ENCODE measurements around the gene ANO2. TPM values are rescaled to one million over a fixed set of nuclear protein-coding genes. Genes with fewer than 3 reads are reported as not detected.

ANO2 gene
- total RNA-seq, 1 donor from 2014 or later = 20.1 TPM

DNA sequence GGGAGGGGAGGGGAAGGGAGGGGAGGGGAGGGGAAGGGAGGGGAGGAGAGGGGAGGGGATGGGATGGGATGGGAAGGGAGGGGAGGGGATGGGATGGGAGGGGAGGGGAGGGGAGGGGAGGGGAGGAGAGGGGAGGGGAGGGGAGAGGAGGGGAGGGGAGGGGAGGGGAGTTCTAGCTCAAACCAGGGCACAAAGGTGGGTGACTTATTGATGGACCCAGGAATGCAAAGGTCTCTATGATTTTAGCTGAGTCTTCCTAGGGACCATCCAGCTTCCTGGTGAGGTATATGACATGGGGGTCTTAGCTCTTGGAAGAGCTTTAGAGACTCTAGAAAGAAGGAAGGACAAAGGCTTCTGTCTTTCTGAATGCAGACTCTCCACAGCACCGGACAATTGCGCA, 42.3 kb downstream of the ANO2 start:
- no peak overlapping the region for H3K27ac ChIP-seq
- no peaks in the 10 kb centered on the region for H3K9me3 ChIP-seq
- no peak overlapping the region for H3K4me3 ChIP-seq
- TF ChIP-seq, protein P1, sequence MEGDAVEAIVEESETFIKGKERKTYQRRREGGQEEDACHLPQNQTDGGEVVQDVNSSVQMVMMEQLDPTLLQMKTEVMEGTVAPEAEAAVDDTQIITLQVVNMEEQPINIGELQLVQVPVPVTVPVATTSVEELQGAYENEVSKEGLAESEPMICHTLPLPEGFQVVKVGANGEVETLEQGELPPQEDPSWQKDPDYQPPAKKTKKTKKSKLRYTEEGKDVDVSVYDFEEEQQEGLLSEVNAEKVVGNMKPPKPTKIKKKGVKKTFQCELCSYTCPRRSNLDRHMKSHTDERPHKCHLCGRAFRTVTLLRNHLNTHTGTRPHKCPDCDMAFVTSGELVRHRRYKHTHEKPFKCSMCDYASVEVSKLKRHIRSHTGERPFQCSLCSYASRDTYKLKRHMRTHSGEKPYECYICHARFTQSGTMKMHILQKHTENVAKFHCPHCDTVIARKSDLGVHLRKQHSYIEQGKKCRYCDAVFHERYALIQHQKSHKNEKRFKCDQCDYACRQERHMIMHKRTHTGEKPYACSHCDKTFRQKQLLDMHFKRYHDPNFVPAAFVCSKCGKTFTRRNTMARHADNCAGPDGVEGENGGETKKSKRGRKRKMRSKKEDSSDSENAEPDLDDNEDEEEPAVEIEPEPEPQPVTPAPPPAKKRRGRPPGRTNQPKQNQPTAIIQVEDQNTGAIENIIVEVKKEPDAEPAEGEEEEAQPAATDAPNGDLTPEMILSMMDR (IDR thresholded peaks at IDR 0.05) = no peak
- no peaks in the 10 kb centered on the region for H3K36me3 ChIP-seq
- H3K4me1 ChIP-seq = no peaks in the 10 kb centered on the region
- intact Hi-C loops (cut with DNase I) = no loop called here
- no peak for DNase-seq (ENCODE audit: low spot score in 2 of 2)
- no peaks in the 10 kb centered on the region for H3K27me3 ChIP-seq

- Histone ChIP-seq H3K36me3 (no peaks in the 10 kb centered on the region), H3K4me1 (no peaks in the 10 kb centered on the region), H3K27me3 (no peaks in the 10 kb centered on the region), H3K4me3 (no peak overlapping the region), H3K9me3 (no peaks in the 10 kb centered on the region), H3K27ac (no peak overlapping the region)
- intact Hi-C loops (cut with DNase I) = no loop called here
- TF ChIP-seq, protein P1 (IDR thresholded peaks at IDR 0.05) = no peak
- DNase-seq (ENCODE audit: low spot score in 2 of 2) = no peak
Measured at GRCh38 chr12:5901416-5901815, 43.6 kb downstream of the ANO2 start.

DNA sequence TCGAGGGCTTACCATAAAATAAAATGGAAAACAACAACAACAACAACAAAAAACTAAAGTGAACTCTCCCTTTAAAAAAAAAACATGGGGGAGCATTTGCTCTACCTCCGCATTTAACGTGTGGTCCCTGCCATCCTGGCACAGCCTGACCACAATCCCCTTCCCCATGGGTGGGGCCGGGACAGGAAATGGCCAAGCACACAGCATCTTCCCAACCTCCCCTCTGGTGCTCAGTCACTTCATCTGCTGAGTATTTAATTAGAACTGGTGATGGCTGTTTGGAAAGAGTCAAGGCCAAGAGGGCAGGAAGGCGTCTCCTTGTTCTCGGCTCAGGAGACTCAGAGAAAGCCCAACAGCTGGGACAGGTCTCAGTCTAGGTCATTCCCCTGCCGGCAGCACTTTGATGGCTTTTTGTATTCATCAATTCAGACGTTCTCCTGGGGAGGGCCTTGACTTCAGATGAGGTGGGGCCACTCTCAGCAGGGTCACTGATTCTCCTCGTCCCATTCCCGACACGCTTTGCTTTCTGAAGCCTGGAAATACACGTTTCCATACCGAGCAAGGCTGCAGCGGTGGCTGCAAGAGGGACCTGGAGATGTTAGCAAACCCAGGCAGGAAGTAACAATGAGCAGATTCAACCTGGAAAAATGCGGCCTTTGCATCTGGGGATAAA, 44.4 kb downstream of the ANO2 start:
- TF ChIP-seq, protein P1 (IDR thresholded peaks at IDR 0.05) = no peak
- Histone ChIP-seq H3K36me3 (no peaks in the 10 kb centered on the region), H3K27me3 (no peaks in the 10 kb centered on the region), H3K27ac (no peak overlapping the region), H3K4me1 (no peaks in the 10 kb centered on the region), H3K9me3 (no peaks in the 10 kb centered on the region), H3K4me3 (no peak overlapping the region)
- intact Hi-C loops (cut with DNase I) = no loop called here
- DNase-seq (ENCODE audit: low spot score in 2 of 2) = no peak

GRCh38 chr12:5900076-5900475, 45.0 kb downstream of the ANO2 start:
- intact Hi-C loops (cut with DNase I) = no loop called here
- H3K4me1 ChIP-seq = no peaks in the 10 kb centered on the region
- no peak for DNase-seq (ENCODE audit: low spot score in 2 of 2)
- H3K36me3 ChIP-seq = no peaks in the 10 kb centered on the region
- H3K27ac ChIP-seq = no peak overlapping the region
- no peak overlapping the region for H3K4me3 ChIP-seq
- no peaks in the 10 kb centered on the region for H3K27me3 ChIP-seq
- TF ChIP-seq, protein P1 (IDR thresholded peaks at IDR 0.05) = no peak
- no peaks in the 10 kb centered on the region for H3K9me3 ChIP-seq

DNA sequence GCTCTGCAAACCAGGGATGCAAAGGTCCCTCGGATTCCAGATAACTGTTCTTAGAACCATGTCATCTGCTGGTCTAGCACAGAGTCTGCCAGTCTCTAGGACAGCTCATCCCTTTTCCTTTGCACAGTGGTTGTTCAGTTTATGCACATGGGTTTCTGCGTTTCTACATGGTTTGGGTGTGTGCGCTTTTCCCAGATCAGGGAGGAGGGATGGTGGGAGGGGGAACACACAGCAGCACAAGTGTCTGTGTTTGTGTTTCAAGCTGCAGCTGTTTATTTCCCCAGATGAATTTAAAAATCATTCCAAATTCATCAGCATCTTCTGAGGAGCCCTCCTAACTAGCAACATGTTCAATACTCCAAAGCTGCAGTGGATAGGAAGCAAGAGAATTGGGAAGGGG, 45.4 kb downstream of the ANO2 start:
- intact Hi-C loops (cut with DNase I) = no loop called here
- H3K27ac ChIP-seq = no peak overlapping the region
- no peaks in the 10 kb centered on the region for H3K4me1 ChIP-seq
- TF ChIP-seq, protein P1 (IDR thresholded peaks at IDR 0.05) = no peak
- no peak overlapping the region for H3K4me3 ChIP-seq
- H3K9me3 ChIP-seq = no peaks in the 10 kb centered on the region
- no peak for DNase-seq (ENCODE audit: low spot score in 2 of 2)
- no peaks in the 10 kb centered on the region for H3K27me3 ChIP-seq
- H3K36me3 ChIP-seq = no peaks in the 10 kb centered on the region

GRCh38 chr12:5898874-5899273, 46.2 kb downstream of the ANO2 start:
- no peaks in the 10 kb centered on the region for H3K36me3 ChIP-seq
- no peaks in the 10 kb centered on the region for H3K9me3 ChIP-seq
- no peaks in the 10 kb centered on the region for H3K4me1 ChIP-seq
- intact Hi-C loops (cut with DNase I) = no loop called here
- DNase-seq (ENCODE audit: low spot score in 2 of 2) = no peak
- no peak overlapping the region for H3K4me3 ChIP-seq
- no peaks in the 10 kb centered on the region for H3K27me3 ChIP-seq
- TF ChIP-seq, protein P1 (IDR thresholded peaks at IDR 0.05) = no peak
- H3K27ac ChIP-seq = no peak overlapping the region

All from ascending aorta (tissue), 2 donors.